HG02571 (cell line): Measurements from ENCODE around the gene PHLDA1.

Experiments used
- ATAC-seq: cut with Tn5 transposase; IDR thresholded peaks from one replicate; pipeline ENCODE4 v1.9.1; 2021; ENCODE audit warnings: mild to moderate bottlenecking, moderate library complexity; ENCODE audit not compliant: unreplicated experiment

The PHLDA1 gene

GRCh38 chr12:76031414-76032042 lies at the start of gene PHLDA1:
PHLDA1 (minus strand) TSS chr12:76031776.
- ATAC-seq, result peak; percentile 85

- no peak for ATAC-seq
These were observed 49.3 kb upstream of the PHLDA1 start for GRCh38 chr12:76080729-76081415.

GRCh38 chr12:76080017-76080728 lies 48.6 kb upstream of the PHLDA1 start:
- ATAC-seq, result no peak

- ATAC-seq, result no peak
These were observed 47.2 kb upstream of the PHLDA1 start for GRCh38 chr12:76078748-76079147.

- ATAC-seq, result no peak
These were observed 43.9 kb upstream of the PHLDA1 start for GRCh38 chr12:76075448-76075847.

GRCh38 chr12:76074701-76075336 lies 43.2 kb upstream of the PHLDA1 start:
- ATAC-seq, result no peak

GRCh38 chr12:76073561-76073960 lies 42.0 kb upstream of the PHLDA1 start:
- no peak for ATAC-seq

- no peak for ATAC-seq
These were observed 41.0 kb upstream of the PHLDA1 start for GRCh38 chr12:76072568-76072967.

GRCh38 chr12:76069339-76069738 lies 37.8 kb upstream of the PHLDA1 start:
- ATAC-seq, result no peak

- ATAC-seq, result no peak
These were observed 34.3 kb upstream of the PHLDA1 start for GRCh38 chr12:76065917-76066316.

GRCh38 chr12:76064904-76065303 lies 33.3 kb upstream of the PHLDA1 start:
- ATAC-seq, result no peak

GRCh38 chr12:76060111-76060510 lies 28.5 kb upstream of the PHLDA1 start:
- no peak for ATAC-seq

- no peak for ATAC-seq
These were observed 25.8 kb upstream of the PHLDA1 start for GRCh38 chr12:76057326-76057725.

GRCh38 chr12:76055393-76055792 lies 23.8 kb upstream of the PHLDA1 start:
- no peak for ATAC-seq

- no peak for ATAC-seq
These were observed 18.1 kb upstream of the PHLDA1 start for GRCh38 chr12:76049575-76050251.

GRCh38 chr12:76047742-76048141 lies 16.2 kb upstream of the PHLDA1 start:
- no peak for ATAC-seq

- ATAC-seq, result no peak
These were observed 15.5 kb upstream of the PHLDA1 start for GRCh38 chr12:76047060-76047459.

GRCh38 chr12:76043377-76043776 lies 11.8 kb upstream of the PHLDA1 start:
- no peak for ATAC-seq

- no peak for ATAC-seq
These were observed 10.6 kb upstream of the PHLDA1 start for GRCh38 chr12:76042147-76042546.

GRCh38 chr12:76041406-76041805 lies 9.8 kb upstream of the PHLDA1 start:
- no peak for ATAC-seq

GRCh38 chr12:76040461-76040860 lies 8.9 kb upstream of the PHLDA1 start:
- ATAC-seq, result no peak
